GM12878 (cell line): Measurements from ENCODE around the gene KIAA1328. TPM values are rescaled to one million over a fixed set of nuclear protein-coding genes. Genes with fewer than 3 reads are reported as not detected.

Experiments
- BCL11A ChIP-seq: IDR thresholded peaks from 2 replicates; pipeline ENCODE4 v1.6.1; 2011; ENCODE audit warnings: low read depth, low read length
- ETV6 ChIP-seq, 2 experiments: fragments of 450-650 bp in 1 of 2; IDR thresholded peaks in 1 of 2; conservative IDR thresholded peaks in 1 of 2; 2 replicates each; pipeline ENCODE4 v1.6.1; 2014; ENCODE audit warnings: antibody characterized with exemption in 1 of 2, borderline replicate concordance in 1 of 2, low read depth in 1 of 2, mild to moderate bottlenecking in 1 of 2, moderate library complexity in 1 of 2
- MXI1 ChIP-seq: fragments of 150-350 bp; IDR thresholded peaks from 2 replicates; pipeline ENCODE4 v1.6.1; 2011; ENCODE audit warnings: low read depth, mild to moderate bottlenecking, inconsistent platforms, low read length, improper control_type of control experiment
- MYB ChIP-seq: fragments of 150-350 bp; IDR thresholded peaks from 2 replicates; pipeline ENCODE4 v1.6.1; 2014; ENCODE audit warnings: mild to moderate bottlenecking, low read depth, low read length, borderline replicate concordance
- RELA ChIP-seq: fragments of 450-650 bp; IDR thresholded peaks from 2 replicates; pipeline ENCODE4 v1.8.0; 2014; ENCODE audit warnings: borderline replicate concordance; ENCODE audit not compliant: partially characterized antibody
- STAT3 ChIP-seq: IDR thresholded peaks from 2 replicates; pipeline ENCODE4 v1.6.1; 2011; ENCODE audit warnings: low read depth, low read length, improper control_type of control experiment
- polyA plus RNA-seq, 11 experiments: library from polyadenylated mRNA; depleted of rRNA in 4 of 11; unstranded in 6 of 11; stranded (reverse) in 5 of 11; fragments of >200 nt; fragmentation: Nextera tagmentation in 4 of 11; fragmentation: Illumina TruSeq in 1 of 11; extraction: Ambion mirVana in 4 of 11; extraction: Trizol in 1 of 11; gene quantifications; 1 replicate in 1 of 11; 2 replicates in 10 of 11; pipeline versions ENCODE4 v1.2.1 to v1.2.3, GENCODE V29; 2011 to 2016; ENCODE audit warnings: inconsistent platforms in 2 of 11, missing spikeins in 2 of 11, low read depth in 1 of 11
- total RNA-seq, 4 experiments: library from RNA; depleted of rRNA in 3 of 4; stranded (reverse); fragments of >200 nt in 3 of 4; fragmentation: Illumina TruSeq in 1 of 4; extraction: Trizol in 1 of 4; gene quantifications; 2 replicates each; pipeline versions ENCODE4 v1.2.1 to v1.2.3, GENCODE V29; 2013 to 2021
- TF ChIP-seq, protein P1 (sequence below): fragments of 450-650 bp; formaldehyde crosslinking; IDR thresholded peaks from 2 replicates; pipeline ENCODE4 v1.5.0; 2022; ENCODE audit warnings: mild to moderate bottlenecking, missing genetic modification characterization
- TF ChIP-seq, protein P2 (sequence below): fragments of 150-350 bp; IDR thresholded peaks from 2 replicates; pipeline ENCODE4 v1.6.1; 2016; ENCODE audit warnings: low read depth, low read length

Gene KIAA1328
- total and polyA plus RNA-seq, 10 of the 15 experiments (the other 5 are each of a cell fraction or from before 2014, with no cell fraction given), result 3.1 to 7.1 (median 4.6) TPM

DNA sequence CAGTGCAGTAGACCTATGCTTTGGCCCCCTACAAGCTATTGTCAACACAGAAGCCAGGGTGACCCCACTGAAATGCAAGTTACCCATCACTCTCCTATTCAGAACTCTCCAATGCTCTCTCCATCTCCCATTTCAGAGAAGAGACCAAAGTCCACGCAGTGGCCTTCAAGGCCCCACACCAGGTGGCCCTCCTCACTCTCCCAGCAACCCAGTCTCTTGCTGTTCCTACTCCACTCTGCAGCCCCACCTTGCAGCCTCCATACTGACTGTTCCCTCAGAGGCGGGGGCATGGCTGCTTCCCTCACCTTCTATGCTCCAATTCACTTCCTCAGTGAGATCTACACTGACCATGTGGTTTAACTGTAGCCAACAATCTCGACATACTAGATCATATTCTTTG, 423.4 kb downstream of the KIAA1328 start (continued):
- TF ChIP-seq, protein P1, sequence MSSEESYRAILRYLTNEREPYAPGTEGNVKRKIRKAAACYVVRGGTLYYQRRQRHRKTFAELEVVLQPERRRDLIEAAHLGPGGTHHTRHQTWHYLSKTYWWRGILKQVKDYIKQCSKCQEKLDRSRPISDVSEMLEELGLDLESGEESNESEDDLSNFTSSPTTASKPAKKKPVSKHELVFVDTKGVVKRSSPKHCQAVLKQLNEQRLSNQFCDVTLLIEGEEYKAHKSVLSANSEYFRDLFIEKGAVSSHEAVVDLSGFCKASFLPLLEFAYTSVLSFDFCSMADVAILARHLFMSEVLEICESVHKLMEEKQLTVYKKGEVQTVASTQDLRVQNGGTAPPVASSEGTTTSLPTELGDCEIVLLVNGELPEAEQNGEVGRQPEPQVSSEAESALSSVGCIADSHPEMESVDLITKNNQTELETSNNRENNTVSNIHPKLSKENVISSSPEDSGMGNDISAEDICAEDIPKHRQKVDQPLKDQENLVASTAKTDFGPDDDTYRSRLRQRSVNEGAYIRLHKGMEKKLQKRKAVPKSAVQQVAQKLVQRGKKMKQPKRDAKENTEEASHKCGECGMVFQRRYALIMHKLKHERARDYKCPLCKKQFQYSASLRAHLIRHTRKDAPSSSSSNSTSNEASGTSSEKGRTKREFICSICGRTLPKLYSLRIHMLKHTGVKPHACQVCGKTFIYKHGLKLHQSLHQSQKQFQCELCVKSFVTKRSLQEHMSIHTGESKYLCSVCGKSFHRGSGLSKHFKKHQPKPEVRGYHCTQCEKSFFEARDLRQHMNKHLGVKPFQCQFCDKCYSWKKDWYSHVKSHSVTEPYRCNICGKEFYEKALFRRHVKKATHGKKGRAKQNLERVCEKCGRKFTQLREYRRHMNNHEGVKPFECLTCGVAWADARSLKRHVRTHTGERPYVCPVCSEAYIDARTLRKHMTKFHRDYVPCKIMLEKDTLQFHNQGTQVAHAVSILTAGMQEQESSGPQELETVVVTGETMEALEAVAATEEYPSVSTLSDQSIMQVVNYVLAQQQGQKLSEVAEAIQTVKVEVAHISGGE (CRISPR knock-in tag), result no peak
- TF ChIP-seq RELA, result no peak
- no peak for TF ChIP-seq MXI1
- TF ChIP-seq ETV6 (conservative IDR thresholded peaks at IDR 0.05 in 1 of 2, IDR thresholded peaks at IDR 0.05 in 1 of 2; ENCODE audit: borderline replicate concordance in 1 of 2, low read depth in 1 of 2), result no peak
- TF ChIP-seq, protein P2, sequence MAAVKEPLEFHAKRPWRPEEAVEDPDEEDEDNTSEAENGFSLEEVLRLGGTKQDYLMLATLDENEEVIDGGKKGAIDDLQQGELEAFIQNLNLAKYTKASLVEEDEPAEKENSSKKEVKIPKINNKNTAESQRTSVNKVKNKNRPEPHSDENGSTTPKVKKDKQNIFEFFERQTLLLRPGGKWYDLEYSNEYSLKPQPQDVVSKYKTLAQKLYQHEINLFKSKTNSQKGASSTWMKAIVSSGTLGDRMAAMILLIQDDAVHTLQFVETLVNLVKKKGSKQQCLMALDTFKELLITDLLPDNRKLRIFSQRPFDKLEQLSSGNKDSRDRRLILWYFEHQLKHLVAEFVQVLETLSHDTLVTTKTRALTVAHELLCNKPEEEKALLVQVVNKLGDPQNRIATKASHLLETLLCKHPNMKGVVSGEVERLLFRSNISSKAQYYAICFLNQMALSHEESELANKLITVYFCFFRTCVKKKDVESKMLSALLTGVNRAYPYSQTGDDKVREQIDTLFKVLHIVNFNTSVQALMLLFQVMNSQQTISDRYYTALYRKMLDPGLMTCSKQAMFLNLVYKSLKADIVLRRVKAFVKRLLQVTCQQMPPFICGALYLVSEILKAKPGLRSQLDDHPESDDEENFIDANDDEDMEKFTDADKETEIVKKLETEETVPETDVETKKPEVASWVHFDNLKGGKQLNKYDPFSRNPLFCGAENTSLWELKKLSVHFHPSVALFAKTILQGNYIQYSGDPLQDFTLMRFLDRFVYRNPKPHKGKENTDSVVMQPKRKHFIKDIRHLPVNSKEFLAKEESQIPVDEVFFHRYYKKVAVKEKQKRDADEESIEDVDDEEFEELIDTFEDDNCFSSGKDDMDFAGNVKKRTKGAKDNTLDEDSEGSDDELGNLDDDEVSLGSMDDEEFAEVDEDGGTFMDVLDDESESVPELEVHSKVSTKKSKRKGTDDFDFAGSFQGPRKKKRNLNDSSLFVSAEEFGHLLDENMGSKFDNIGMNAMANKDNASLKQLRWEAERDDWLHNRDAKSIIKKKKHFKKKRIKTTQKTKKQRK, result no peak
- no peak for TF ChIP-seq BCL11A
- no peak for TF ChIP-seq MYB
- TF ChIP-seq STAT3, result no peak
